Measurements from ENCODE around the gene KCNK10.

- TF ChIP-seq, protein P1, sequence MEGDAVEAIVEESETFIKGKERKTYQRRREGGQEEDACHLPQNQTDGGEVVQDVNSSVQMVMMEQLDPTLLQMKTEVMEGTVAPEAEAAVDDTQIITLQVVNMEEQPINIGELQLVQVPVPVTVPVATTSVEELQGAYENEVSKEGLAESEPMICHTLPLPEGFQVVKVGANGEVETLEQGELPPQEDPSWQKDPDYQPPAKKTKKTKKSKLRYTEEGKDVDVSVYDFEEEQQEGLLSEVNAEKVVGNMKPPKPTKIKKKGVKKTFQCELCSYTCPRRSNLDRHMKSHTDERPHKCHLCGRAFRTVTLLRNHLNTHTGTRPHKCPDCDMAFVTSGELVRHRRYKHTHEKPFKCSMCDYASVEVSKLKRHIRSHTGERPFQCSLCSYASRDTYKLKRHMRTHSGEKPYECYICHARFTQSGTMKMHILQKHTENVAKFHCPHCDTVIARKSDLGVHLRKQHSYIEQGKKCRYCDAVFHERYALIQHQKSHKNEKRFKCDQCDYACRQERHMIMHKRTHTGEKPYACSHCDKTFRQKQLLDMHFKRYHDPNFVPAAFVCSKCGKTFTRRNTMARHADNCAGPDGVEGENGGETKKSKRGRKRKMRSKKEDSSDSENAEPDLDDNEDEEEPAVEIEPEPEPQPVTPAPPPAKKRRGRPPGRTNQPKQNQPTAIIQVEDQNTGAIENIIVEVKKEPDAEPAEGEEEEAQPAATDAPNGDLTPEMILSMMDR (IDR thresholded peaks at IDR 0.05; ENCODE audit: low read length) = no peak
- no peak for TF ChIP-seq EZH2 (IDR thresholded peaks at IDR 0.05; ENCODE audit: borderline replicate concordance, low read length)
These were observed 51.9 kb downstream of the KCNK10 start for GRCh38 chr14:88271205-88271604.

All from OCI-LY1 (cell line).